BE2C (cell line): ENCODE data around the gene SEMA4A.
A peak's percentile ranks its signal among the peaks of the same experiment; 100 is the strongest.

Source experiments
- DNase-seq: peaks from one replicate; pipeline ENCODE4 v3.0.0-alpha.2; 2020
- H3K27me3 ChIP-seq: fragments of 250-450 bp; sonication (Bioruptor Pico); 2 replicates; pipeline ENCODE4 v1.5.1; 2020; ENCODE audit warnings: mild to moderate bottlenecking
- H3K36me3 ChIP-seq: fragments of 250-450 bp; sonication (Bioruptor Pico); 2 replicates; pipeline ENCODE4 v1.5.1; 2020; ENCODE audit warnings: mild to moderate bottlenecking
- H3K4me1 ChIP-seq: fragments of 250-450 bp; sonication (Bioruptor Pico); 2 replicates; pipeline ENCODE4 v1.5.1; 2020
- H3K4me3 ChIP-seq: 2 replicates; pipeline ENCODE4 v1.5.1; 2011; ENCODE audit warnings: low read depth, low read length
- H3K9me3 ChIP-seq: fragments of 250-450 bp; sonication (Bioruptor Pico); 2 replicates; pipeline ENCODE4 v1.5.1; 2020
- CTCF ChIP-seq: IDR thresholded peaks from 2 replicates; pipeline ENCODE4 v1.5.1; 2012; ENCODE audit warnings: mild to moderate bottlenecking, low read depth, low read length

The SEMA4A gene

GRCh38 chr1:156126630-156127534 lies 26.5 kb upstream of the SEMA4A start:
- Histone ChIP-seq H3K4me1 (peaks cover 64% of the 10 kb centered on the region), H3K36me3 (peaks cover 17% of the 10 kb centered on the region), H3K27me3 (no peaks in the 10 kb centered on the region), H3K4me3 (peak overlapping the region; percentile 18), H3K9me3 (no peaks in the 10 kb centered on the region)
- TF ChIP-seq CTCF: no peak
- DNase-seq: no peak

- H3K27me3 ChIP-seq: no peaks in the 10 kb centered on the region
- peaks cover 25% of the 10 kb centered on the region for H3K36me3 ChIP-seq
- H3K9me3 ChIP-seq: no peaks in the 10 kb centered on the region
- DNase-seq: no peak
- no peak overlapping the region for H3K4me3 ChIP-seq
- no peak for TF ChIP-seq CTCF
- H3K4me1 ChIP-seq: peaks cover 50% of the 10 kb centered on the region
Observed at GRCh38 chr1:156128308-156128653, 25.1 kb upstream of the SEMA4A start.

- H3K4me1 ChIP-seq: peaks cover 47% of the 10 kb centered on the region
- TF ChIP-seq CTCF: no peak
- H3K9me3 ChIP-seq: no peaks in the 10 kb centered on the region
- H3K36me3 ChIP-seq: peaks cover 30% of the 10 kb centered on the region
- H3K4me3 ChIP-seq: no peak overlapping the region
- H3K27me3 ChIP-seq: no peaks in the 10 kb centered on the region
- DNase-seq: no peak
Observed at GRCh38 chr1:156128654-156129597, 24.5 kb upstream of the SEMA4A start.

GRCh38 chr1:156129687-156130577 lies 23.5 kb upstream of the SEMA4A start:
- H3K27me3 ChIP-seq: no peaks in the 10 kb centered on the region
- H3K4me3 ChIP-seq: no peak overlapping the region
- peaks cover 40% of the 10 kb centered on the region for H3K4me1 ChIP-seq
- TF ChIP-seq CTCF: peak; percentile 97
- peak; percentile 92 for DNase-seq
- peaks cover 40% of the 10 kb centered on the region for H3K36me3 ChIP-seq
- H3K9me3 ChIP-seq: no peaks in the 10 kb centered on the region

DNA sequence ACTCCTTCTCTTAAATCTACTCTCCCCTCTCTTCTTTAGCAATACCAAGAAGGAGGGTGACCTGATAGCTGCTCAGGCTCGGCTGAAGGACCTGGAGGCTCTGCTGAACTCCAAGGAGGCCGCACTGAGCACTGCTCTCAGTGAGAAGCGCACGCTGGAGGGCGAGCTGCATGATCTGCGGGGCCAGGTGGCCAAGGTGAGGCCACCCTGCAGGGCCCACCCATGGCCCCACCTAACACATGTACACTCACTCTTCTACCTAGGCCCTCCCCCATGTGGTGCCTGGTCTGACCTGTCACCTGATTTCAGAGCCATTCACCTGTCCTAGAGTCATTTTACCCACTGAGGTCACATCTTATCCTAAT lies 22.8 kb upstream of the SEMA4A start:
- H3K36me3 ChIP-seq: peaks cover 46% of the 10 kb centered on the region
- no peak overlapping the region for H3K4me3 ChIP-seq
- TF ChIP-seq CTCF: no peak
- H3K9me3 ChIP-seq: no peaks in the 10 kb centered on the region
- peaks cover 33% of the 10 kb centered on the region for H3K4me1 ChIP-seq
- no peaks in the 10 kb centered on the region for H3K27me3 ChIP-seq
- no peak for DNase-seq
